CD4-positive, alpha-beta T cell treated with Interleukin-6 at 100 ng/mL for 8 hours (primary cell): ENCODE results near the gene PRRG4.
"Not testable (repeated sequence)": the region's sequence is repeated elsewhere in the genome, so short reads cannot be mapped to it uniquely, and the experiment has no call there.

ENCODE experiments used
- DNase-seq: peaks from one replicate; pipeline ENCODE4 v3.0.0-alpha.2; 2020; ENCODE audit warnings: mixed read lengths, low spot score

PRRG4 gene

DNA sequence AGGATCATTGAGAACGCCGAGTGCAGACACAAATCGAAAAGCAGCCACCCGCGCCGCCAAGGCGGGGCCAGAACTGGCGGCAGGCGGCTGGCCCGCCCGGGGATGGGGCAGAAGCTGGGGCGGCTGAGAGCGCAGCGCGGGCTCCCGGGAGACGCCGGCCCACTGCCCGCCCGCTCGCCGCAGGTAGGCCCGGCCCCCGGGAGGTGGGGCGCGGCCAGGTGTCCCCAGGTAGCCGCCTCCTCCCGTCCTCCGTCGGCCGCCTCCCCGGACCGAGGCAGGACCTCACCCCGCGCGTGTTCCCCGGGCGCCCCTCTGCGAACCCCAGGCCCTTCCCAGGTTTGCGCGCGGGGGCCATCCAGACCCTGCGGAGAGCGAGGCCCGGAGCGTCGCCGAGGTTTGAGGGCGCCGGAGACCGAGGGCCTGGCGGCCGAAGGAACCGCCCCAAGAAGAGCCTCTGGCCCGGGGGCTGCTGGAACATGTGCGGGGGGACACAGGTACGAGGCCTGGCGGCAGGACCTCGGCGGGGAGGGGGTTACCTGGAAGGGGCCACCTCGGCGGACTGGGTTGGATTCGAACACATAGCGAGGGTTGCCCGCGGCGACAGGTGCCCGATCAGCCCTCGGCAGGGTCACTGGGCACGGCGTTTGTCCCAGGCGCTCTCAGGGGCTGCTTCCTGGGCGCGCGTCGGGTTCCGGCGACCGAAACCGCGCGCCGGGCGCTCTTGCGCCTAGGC lies at the start of gene PRRG4:
PRRG4 (plus strand) TSS at position 248 of the 733 bp plus-strand sequence. CDS start 603 bp downstream, outside the sequence.
- no peak for DNase-seq

DNA sequence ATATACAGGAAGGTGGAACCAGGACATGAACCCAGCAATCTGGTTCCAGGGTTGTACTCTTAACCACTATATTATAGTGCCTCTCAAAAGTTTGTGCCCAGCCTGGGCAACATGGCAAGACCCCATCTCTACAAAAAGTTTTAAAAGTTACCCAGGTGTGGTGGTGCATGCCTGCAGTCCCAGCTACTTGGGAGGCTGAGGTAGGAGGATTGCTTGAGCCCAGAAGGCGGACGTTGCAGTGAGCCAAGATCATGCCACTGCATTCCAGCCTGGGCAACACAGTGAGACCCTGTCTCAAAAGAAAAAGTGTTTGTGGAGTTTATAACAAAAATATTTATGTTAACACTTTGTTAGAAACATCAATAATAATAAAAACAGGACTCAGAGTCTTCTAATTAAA lies 48.9 kb upstream of the PRRG4 start:
- DNase-seq, result not testable (repeated sequence)

DNA sequence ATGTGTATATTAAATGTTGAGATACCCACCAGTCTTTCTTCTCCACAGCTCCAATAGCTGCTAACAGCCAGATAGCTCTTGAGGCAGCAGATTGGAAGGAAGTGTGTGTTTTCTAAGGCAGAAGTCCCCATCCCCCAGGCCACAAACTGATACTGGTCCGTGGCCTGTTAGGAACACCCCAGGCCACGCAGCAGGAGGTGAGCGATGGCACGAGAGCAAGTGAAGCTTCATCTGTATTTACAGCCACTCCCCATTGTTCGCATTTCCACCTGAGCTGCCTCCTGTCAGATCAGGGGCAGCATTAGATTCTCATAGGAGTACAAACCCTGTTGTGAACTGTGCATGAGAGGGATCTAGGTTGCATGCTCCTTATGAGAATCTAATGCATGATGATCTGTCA lies 48.0 kb upstream of the PRRG4 start:
- DNase-seq, result no peak

DNA sequence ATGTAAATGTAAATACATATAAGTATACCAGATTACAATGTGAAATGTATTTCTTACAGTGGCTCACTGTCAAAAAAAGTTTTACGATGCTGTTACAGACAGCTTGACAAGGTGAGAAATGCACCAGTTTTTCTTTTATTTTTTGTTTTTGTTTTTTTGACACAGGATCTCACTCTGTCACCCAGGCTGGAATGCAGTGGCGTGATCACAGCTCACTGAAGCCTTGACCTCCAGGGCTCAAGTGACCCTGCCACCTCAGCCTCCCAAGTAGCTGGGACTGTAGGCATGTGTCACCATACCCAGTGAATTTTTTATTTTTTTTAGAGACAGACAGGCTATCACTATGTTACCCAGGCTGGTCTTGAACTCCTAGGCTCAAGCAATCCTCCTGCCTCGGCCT lies 44.5 kb upstream of the PRRG4 start:
- no peak for DNase-seq

DNA sequence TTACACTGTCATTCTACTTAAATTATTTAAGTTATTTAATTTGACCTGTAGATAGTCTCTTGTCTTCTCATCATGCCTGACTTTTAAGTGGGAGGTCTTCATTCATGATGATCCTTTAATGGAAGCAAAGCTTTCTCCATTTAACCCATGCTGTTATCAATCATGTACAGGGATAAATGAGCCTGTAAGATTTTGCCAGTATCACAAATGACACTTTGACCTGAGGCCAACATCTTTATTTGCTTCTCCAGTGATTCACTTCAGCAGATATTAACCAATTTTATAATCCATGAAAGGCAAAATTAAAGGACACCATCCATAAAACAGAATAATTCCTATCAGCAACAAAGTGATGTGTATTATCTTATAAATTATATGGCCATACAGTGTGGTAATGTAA lies 42.9 kb upstream of the PRRG4 start:
- no peak for DNase-seq

DNA sequence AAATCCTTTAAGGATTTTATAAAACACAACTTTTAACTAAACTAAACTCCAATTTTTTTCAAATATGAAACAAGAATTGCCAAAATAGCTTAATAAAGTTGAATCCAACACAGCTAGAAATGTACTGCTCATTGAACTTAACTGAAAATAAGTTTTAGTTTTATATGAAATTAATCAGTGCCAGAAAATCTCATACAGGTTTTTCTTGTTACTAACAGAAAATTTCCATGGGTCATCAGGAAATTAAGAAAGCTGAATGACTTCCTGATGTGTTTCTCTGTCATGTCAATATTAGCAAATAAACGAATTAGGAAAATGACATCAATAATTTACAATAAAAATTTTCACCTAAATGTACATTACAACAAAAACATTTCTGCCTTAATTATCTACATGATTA lies 38.8 kb upstream of the PRRG4 start:
- DNase-seq, result no peak

DNA sequence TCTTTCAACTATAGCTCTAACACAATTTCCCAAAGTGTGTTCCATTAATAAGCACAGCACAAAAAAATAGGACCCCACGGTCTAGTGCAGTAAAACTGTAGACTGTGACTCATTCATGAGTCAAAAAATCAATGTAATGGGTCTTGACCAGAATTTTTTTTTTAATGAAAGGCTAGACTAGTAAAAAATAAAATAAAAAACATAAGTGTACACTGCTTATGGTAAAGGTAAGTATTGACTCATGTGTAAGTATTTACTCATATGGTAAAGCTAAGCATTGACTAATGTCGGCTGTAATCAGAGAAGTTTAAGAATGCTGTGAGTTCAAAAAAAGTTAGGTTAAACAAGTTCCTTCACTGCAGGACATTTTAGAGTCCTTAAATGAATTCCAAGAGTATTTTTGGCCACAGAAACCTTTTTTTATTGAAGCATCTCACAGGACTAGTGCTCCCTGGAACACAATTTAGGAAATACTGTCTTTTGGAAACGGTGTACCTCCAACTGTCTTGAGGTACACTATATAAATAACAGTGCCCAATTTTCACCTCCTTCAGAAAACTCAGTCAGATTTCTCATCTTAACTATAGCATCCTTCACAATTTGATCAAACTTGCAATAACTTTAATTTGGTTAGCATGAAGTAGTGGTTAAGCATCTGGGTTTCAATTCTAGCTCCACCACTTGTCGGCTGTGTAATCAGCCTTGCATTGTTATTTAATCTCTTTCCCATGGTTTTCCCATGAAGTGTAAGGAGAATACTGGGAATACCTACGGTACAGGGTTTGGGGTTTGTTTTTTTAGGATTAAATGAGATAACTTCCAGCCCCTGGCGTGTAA lies 37.4 kb upstream of the PRRG4 start:
- no peak for DNase-seq

DNA sequence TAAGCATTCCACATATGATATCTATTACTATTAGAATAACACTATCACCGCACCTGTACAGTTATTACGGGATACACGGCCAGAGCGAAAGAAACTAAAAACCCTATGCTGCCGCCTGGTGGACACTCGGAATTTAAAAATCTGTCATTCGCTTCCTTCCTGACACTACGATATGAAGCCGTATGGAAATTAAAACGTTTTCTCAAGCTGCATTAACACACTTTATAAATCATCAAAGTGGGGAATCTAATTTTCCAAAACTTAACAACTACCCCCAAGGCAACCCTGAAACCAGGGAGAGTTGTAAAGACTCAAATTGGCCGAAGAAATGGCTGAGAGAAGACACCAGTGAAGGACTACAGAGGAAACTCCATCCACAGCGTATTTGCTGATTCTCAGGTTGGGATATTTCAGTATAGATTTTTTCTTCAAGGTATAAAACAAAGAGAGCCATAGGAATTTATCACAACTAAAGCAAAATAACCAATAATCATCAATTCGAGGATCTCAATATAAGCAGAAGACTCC lies 36.7 kb upstream of the PRRG4 start:
- peak; percentile 42 for DNase-seq

DNA sequence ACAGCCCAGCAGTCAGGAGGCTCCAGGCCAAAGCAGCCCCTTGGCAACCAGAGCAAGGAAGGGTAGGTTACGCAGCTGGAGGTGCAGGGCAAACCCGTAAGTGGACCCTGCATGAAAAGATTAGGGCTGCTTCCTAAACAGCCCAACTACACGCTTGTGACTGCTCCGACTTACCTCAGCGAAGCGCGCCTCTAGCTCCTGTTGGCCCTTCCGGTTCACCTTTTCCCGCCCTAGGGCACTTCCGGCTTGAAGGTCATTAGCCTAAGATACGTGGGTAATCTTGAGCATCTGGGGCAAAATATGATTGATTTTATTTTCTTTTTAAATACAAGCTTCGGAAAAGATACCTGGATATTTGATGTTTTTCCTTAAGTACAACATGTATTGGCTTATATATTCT lies 35.3 kb upstream of the PRRG4 start, which contains the start of gene CCDC73:
CCDC73 (minus strand) TSS at position 224 of the 400 bp plus-strand sequence. CDS start 34,419 bp downstream, outside the sequence.
- DNase-seq, result no peak

DNA sequence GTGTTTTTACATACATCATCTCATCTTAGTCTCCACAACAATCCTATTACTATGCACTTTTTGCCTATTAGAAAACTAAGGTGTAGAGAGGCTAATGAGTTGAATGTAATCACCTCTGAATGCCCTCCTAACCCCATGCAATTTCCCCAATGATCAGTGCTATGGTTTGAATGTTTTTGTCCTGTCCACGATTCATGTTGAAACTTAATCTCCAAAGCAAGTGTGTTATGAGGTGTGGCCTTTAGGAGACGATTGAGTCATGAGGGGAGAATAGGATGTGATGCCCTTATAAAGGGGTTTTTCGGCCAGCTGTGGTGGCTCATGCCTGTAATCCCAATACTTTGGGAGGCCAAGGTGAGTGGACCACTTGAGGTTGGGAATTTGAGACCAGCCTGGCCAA lies 33.3 kb upstream of the PRRG4 start:
- no peak for DNase-seq

DNA sequence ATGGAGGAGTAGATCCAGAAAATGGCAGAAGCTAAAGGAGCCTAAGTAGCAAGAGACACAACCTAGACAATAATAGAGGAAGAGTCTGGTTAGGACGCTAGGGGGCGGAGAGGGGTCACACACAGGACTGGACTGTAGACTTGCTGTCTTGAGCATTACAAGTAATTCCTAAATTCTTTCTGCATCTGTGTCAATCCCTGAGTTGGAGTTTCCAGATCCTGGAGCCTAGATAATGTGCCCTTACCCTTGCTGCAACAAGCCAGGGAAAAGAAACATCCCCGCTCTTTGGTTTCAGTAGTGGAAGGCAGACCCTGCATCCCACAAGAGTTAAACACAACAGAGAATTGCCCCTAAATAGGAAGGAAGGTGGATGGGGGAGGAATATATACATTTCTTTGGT lies 20.4 kb upstream of the PRRG4 start:
- DNase-seq, result peak; percentile 22

DNA sequence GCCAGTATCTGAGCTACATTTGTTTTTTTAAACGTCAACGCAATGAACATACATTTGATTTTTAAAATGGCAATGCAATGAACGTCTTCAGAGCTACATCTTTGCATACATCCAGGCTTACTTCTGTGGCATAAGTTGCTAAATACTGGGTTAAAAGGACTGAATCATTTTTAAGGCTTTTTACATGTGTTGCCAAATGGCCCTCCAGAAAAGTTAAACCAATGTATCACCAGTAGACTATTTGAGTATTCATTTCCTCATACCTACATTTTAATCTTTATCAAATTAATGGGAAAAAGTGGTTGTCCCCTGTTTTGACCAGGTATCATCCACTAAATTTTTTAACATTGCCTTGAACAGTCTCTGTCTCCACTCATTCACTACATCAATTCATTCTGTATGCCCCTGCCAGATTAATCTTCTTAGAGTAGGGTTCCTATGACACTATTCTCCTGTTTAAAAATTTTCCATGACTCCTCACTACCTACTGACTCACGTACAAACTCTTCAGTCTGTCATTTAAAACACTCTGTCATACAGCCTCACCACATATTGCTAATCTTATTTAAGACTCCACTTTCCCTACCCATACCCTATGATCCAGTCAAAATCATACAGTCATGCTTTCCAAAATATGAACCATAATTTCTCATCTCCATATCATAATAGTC lies 12.4 kb upstream of the PRRG4 start:
- DNase-seq, result no peak

DNA sequence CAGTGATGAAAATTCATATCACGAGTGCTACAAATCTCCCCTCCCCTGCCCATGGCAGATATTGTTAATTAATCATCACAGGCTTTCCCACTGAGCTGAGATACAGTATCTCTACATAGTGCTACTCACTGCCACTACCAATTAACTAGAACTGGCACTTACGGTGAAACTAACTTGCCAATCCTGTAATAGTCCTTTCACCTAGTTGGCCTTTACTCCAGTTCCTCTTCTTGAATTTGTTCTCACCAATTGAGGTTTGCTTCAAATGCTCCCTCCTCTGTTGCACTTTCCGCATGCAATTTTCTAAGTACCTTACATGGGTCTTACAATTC lies 11.9 kb upstream of the PRRG4 start:
- no peak for DNase-seq

DNA sequence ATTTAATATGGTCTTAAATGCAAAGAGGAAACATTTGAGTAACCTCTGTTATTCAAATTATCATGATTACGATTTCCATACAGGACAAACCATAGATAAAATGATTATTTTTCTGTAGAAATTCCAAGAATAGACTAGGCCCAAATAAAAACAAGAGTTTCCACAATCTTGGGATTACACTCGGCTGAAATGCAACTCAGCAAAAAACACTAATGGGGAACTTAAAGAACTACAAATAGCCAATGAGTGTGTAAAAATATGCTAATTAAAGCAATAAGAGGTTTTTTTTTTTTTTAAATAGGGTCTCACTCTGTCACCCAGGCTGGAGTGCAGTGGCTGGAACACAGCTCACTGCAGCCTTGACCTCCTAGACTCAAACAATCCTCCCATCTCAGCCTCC lies 10.5 kb upstream of the PRRG4 start:
- no peak for DNase-seq

DNA sequence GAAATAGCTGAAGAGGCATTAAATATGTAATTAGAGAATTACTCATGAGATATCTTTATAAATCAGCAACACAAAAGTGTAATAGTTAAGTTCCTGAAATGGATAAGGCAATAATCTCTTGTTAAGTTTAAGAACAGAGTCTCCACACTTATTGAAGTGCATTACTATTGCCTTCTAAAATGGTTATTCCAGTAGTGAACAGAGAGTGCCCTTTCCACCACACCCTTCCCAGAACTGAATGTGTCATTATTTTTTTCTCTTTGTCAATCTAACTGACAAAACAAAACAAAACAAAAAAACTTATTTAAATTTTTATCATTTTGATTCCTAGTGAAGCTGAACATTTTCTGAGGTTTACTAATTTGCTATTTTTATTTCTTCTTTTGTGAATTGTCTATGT lies 9.2 kb upstream of the PRRG4 start:
- DNase-seq, result no peak

DNA sequence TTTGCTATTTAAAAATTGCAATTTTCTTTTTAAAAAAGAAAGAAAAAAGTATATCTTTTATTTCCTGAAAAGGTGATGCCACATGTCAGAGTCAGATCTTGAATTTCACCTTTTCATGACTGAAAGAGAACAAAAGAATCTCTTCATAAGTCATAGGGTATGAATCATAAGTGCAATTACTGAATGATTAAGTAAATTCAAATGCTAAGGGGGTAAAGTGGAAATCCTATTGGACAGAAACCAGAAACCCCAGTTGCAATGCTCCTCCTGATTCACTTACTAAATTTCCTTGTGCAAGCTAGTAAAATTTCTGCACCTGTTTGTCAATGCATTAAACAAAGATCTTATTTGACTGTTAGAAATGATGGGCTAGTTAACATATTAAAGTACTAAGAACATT lies 8.2 kb upstream of the PRRG4 start:
- no peak for DNase-seq

DNA sequence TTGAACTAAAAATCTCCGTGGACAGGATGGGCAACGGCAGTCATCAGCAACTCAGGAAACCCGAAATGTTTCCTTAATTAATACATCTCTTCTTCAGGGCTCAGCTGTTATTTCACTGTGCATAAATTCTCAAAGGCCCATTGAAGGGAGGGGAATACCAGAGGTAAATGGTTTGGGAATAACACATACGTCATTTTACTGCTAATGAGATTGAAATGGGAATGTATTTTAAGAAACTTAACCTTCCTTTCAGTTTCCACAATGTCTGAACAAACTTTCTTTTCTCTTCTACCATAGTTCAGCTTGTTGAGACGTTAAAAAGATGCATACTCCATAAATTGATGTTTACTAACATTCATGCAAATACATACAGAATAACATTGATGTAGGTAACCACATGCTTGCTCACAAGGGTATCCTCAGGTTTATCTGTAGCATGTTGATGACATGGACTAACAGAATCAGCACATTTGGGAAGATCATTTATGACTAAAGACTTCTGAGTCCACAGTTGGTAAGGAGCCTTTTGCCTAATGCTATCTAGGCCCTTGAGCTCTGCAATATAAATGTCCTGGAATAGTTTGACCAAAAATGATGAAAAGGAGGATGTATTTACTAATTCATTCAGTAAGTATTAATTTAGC lies 7.7 kb upstream of the PRRG4 start:
- DNase-seq, result no peak

DNA sequence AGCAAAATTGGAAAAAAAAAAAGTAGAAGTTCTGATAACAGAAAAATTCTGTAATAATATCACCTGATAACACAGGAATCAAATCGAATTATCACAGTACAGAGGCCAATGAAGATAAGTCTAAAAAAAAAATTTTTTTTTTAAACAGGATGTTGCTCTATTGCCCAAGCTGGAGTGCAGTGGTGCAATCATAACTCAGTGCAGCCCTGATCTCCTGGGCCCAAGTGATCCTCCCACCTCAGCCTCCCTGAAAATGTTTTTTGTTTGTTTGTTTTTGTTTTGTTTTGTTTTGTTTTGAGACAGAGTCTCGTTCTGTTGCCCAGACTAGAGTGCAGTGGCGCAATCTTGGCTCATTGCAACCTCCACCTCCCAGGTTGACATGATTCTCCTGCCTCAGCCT lies 6.1 kb upstream of the PRRG4 start:
- not testable (repeated sequence) for DNase-seq

DNA sequence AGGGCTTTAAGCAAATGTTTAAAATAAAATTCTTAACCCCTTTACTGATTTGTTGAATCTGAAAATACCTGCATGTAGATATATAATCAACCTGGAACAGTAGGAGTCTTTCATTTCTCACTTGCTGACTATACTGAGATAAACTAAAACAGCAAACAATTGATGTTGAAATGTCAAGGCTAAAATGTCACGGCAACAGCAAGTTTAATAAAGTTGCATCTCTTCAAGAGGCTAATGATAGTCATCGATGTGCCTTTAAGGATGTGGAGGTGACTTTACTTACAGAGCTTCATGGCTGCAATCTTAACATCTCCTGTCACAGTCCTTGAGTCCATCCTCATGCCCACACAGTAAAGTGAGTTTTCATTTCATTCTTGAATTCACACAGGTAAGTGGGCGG lies 3.6 kb upstream of the PRRG4 start:
- no peak for DNase-seq

DNA sequence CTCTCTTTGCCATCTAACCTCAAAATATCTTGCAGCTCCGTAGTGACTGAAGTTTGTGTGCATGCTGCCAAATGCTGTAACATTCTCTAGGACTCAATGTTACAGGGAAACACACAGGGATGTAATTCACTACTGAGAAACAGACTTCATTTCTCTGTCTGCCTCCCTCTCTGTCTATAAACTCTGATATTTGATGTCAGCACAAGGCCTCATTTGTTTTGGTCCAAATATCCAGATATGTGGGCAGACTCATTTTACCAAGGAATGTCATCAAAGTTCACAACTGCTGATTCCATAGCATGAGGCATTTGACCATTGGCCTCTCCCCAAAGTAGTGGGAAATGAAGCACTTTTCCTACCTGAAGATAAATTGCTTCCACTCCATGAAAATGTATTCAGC lies 2.5 kb upstream of the PRRG4 start:
- no peak for DNase-seq

DNA sequence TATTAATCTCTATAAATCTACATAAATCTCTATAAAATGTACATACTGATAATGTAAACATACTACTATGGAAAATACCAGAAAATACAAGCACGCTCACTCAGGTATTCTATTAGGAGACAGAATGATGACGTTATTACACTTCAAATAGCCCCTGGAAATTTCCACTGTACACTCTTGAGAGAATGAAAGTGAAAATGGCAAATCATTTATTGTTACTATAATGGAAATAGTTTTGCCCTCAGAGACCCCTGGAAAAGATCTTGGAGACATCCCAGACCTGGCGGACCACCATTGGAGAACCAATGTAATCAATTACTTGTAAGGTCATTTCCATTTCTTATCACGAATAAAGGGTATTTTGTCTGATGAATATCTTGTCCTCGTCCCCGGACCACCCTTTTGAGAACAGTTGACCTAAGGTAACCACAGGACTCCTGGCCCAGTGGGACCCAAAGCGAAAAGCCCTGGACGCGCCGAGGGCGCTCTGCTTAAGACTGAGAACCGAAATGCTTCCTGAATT lies 509 bp upstream of the PRRG4 start:
- DNase-seq, result no peak

DNA sequence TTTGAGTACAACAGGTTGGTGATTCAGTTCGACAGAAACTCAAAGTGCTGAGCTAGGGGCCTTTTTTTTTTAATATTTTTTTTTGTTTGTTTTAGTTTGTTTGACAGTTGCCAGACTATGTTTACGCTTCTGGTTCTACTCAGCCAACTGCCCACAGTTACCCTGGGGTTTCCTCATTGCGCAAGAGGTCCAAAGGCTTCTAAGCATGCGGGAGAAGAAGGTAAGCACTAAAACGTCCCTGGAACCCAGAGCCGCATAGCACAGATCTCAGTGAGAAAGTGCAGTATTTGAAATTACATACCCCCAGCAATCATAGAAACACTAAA lies 649 bp downstream of the PRRG4 start:
- DNase-seq, result no peak
